HEK293T (cell line): Measurements from ENCODE around the gene TRIM26.

Source experiments
- CTCF ChIA-PET: fragments of 350-600 bp; formaldehyde crosslinking; extraction: SDS; loops from one replicate; lab custom pipeline; 2021; ENCODE audit warnings: antibody characterized with exemption, inconsistent platforms; lab: Yijun Ruan, JAX
- POLR2A ChIA-PET: fragments of 350-600 bp; formaldehyde crosslinking; extraction: SDS; loops from one replicate; lab custom pipeline; 2020; ENCODE audit warnings: antibody characterized with exemption, inconsistent platforms; lab: Yijun Ruan, JAX
- DNase-seq: peaks from one replicate; pipeline ENCODE4 v3.0.0; 2012; ENCODE audit warnings: mixed read lengths; ENCODE audit errors: extremely low spot score
- ARNT ChIP-seq: fragments of 450-650 bp; IDR thresholded peaks from 2 replicates; pipeline ENCODE4 v1.6.1; 2017; ENCODE audit warnings: mild to moderate bottlenecking
- BHLHE40 ChIP-seq: fragments of 450-650 bp; IDR thresholded peaks from 2 replicates; pipeline ENCODE4 v1.6.1; 2016; ENCODE audit warnings: mild to moderate bottlenecking, moderate library complexity, borderline replicate concordance
- CTBP1 ChIP-seq: fragments of 450-650 bp; IDR thresholded peaks from 2 replicates; pipeline ENCODE4 v1.6.1; 2016; ENCODE audit warnings: borderline replicate concordance
- ELF4 ChIP-seq: fragments of 450-650 bp; IDR thresholded peaks from 2 replicates; pipeline ENCODE4 v1.6.1; 2017; ENCODE audit warnings: antibody characterized with exemption
- FOXA1 ChIP-seq: fragments of 450-650 bp; IDR thresholded peaks from 2 replicates; pipeline ENCODE4 v1.6.1; 2016; ENCODE audit warnings: mild to moderate bottlenecking
- FOXK2 ChIP-seq: fragments of 450-650 bp; IDR thresholded peaks from 2 replicates; pipeline ENCODE4 v1.6.1; 2016; ENCODE audit warnings: mild to moderate bottlenecking
- FOXM1 ChIP-seq: fragments of 450-650 bp; IDR thresholded peaks from 2 replicates; pipeline ENCODE4 v1.6.1; 2017; ENCODE audit warnings: mild to moderate bottlenecking, borderline replicate concordance
- HDGF ChIP-seq: fragments of 450-650 bp; IDR thresholded peaks from 2 replicates; pipeline ENCODE4 v1.6.1; 2017; ENCODE audit warnings: antibody characterized with exemption, borderline replicate concordance
- L3MBTL2 ChIP-seq: fragments of 450-650 bp; conservative IDR thresholded peaks from 2 replicates; pipeline ENCODE4 v1.6.1; 2016; ENCODE audit warnings: mild to moderate bottlenecking
- LEF1 ChIP-seq: fragments of 450-650 bp; IDR thresholded peaks from 2 replicates; pipeline ENCODE4 v1.6.1; 2017; ENCODE audit warnings: mild to moderate bottlenecking, borderline replicate concordance
- NFRKB ChIP-seq: fragments of 450-650 bp; IDR thresholded peaks from 2 replicates; pipeline ENCODE4 v1.6.1; 2016; ENCODE audit warnings: mild to moderate bottlenecking, moderate library complexity
- PKNOX1 ChIP-seq: fragments of 450-650 bp; IDR thresholded peaks from 2 replicates; pipeline ENCODE4 v1.6.1; 2016
- SP1 ChIP-seq: fragments of 450-650 bp; IDR thresholded peaks from 2 replicates; pipeline ENCODE4 v1.6.1; 2017
- SUZ12 ChIP-seq: fragments of 450-650 bp; IDR thresholded peaks from 2 replicates; pipeline ENCODE4 v1.6.1; 2016; ENCODE audit warnings: mild to moderate bottlenecking
- TARDBP ChIP-seq: fragments of 450-650 bp; IDR thresholded peaks from 2 replicates; pipeline ENCODE4 v1.6.1; 2016
- ZNF384 ChIP-seq: fragments of 450-650 bp; IDR thresholded peaks from 2 replicates; pipeline ENCODE4 v1.6.1; 2016

The TRIM26 gene

GRCh38 chr6:30213957-30214656 lies 901 bp upstream of the TRIM26 start:
- TF ChIP-seq L3MBTL2 (peak; percentile 78), FOXA1 (no peak), ARNT (no peak)
- CTCF ChIA-PET, result no interaction called here
- DNase-seq, result peak; percentile 65
- POLR2A ChIA-PET, result interaction anchor here (0.7 to 2.3 kb wide), 8 partner anchors 9 to 155 kb away, joined by 3 to 17 read pairs (median 5); partner anchors contain the start of genes POLR1H and TRIM39

- POLR2A ChIA-PET, result interaction anchor here (0.8 to 2.3 kb wide), 11 partner anchors 8 to 153 kb away, joined by 3 to 17 read pairs (median 5); partner anchors contain the start of genes POLR1H, PPP1R11 and TRIM39
- peak; percentile 95 for TF ChIP-seq L3MBTL2
- TF ChIP-seq CTBP1, result no peak
- TF ChIP-seq NFRKB, result no peak
- TF ChIP-seq FOXA1, result no peak
- no peak for TF ChIP-seq TARDBP
- CTCF ChIA-PET, result no interaction called here
- no peak for DNase-seq
These were observed 406 bp upstream of the TRIM26 start for GRCh38 chr6:30213667-30213956.

- ChIA-PET CTCF (no interaction called here), POLR2A (interaction anchor here (1.8 kb wide), 1 partner anchor 21 kb away, joined by 5 read pairs; no protein-coding TSS in a partner anchor)
- DNase-seq, result no peak
These were observed 1.3 kb downstream of the TRIM26 start for GRCh38 chr6:30211899-30212298.

GRCh38 chr6:30211306-30211705 lies 1.9 kb downstream of the TRIM26 start:
- ChIA-PET POLR2A (no interaction called here), CTCF (no interaction called here)
- DNase-seq, result no peak
- TF ChIP-seq FOXA1 (no peak), FOXM1 (no peak), ZNF384 (no peak), HDGF (no peak), L3MBTL2 (no peak)

More at GRCh38 chr6:30211899-30212298, 1.3 kb downstream of the TRIM26 start:
- TF ChIP-seq ZNF384 (no peak), FOXM1 (no peak), PKNOX1 (peak; percentile 79)

GRCh38 chr6:30207619-30208295 lies 5.4 kb downstream of the TRIM26 start:
- TF ChIP-seq SP1, result no peak
- no peak for TF ChIP-seq ZNF384
- no peak for TF ChIP-seq ELF4
- no peak for TF ChIP-seq TARDBP
- TF ChIP-seq NFRKB, result no peak
- TF ChIP-seq BHLHE40, result no peak
- TF ChIP-seq FOXA1, result no peak
- TF ChIP-seq FOXM1, result no peak
- no peak for TF ChIP-seq L3MBTL2
- TF ChIP-seq LEF1, result no peak
- TF ChIP-seq PKNOX1, result no peak
- TF ChIP-seq SUZ12, result no peak
- no peak for TF ChIP-seq ARNT
- no peak for TF ChIP-seq FOXK2
- no peak for TF ChIP-seq HDGF
- no peak for TF ChIP-seq CTBP1
- POLR2A ChIA-PET, result no interaction called here
- CTCF ChIA-PET, result interaction anchor here (0.7 kb wide), 1 partner anchor 77 kb away, joined by 3 read pairs; no protein-coding TSS in a partner anchor
- DNase-seq, result no peak

- CTCF ChIA-PET, result interaction anchor here (0.7 to 1.2 kb wide), 2 partner anchors 76 to 104 kb away, joined by 3 to 5 read pairs; no protein-coding TSS in a partner anchor
- DNase-seq, result no peak
- TF ChIP-seq FOXK2 (no peak), CTBP1 (no peak), SUZ12 (no peak), ARNT (no peak), LEF1 (no peak), ELF4 (no peak)
- POLR2A ChIA-PET, result no interaction called here
These were observed 6.2 kb downstream of the TRIM26 start for GRCh38 chr6:30206799-30207618.

GRCh38 chr6:30206152-30206551 lies 7.1 kb downstream of the TRIM26 start:
- TF ChIP-seq PKNOX1, result no peak
- TF ChIP-seq FOXM1, result no peak
- TF ChIP-seq BHLHE40, result no peak
- TF ChIP-seq NFRKB, result no peak
- no peak for TF ChIP-seq SUZ12
- no peak for TF ChIP-seq LEF1
- ChIA-PET CTCF (interaction anchor here (1.2 kb wide), 1 partner anchor 103 kb away, joined by 5 read pairs; no protein-coding TSS in a partner anchor), POLR2A (interaction anchor here (1.2 kb wide), 2 partner anchors 8 to 11 kb away, joined by 3 to 4 read pairs; no protein-coding TSS in a partner anchor)
- no peak for DNase-seq
